ENCODE data around the gene PRKCD. TPM values are rescaled to one million over a fixed set of nuclear protein-coding genes. Genes with fewer than 3 reads are reported as not detected.
A peak's percentile ranks its signal among the peaks of the same experiment; 100 is the strongest.

The PRKCD gene
- total and polyA plus RNA-seq, 2 experiments from 2014 or later, result 12.3 to 23.6 TPM

DNA sequence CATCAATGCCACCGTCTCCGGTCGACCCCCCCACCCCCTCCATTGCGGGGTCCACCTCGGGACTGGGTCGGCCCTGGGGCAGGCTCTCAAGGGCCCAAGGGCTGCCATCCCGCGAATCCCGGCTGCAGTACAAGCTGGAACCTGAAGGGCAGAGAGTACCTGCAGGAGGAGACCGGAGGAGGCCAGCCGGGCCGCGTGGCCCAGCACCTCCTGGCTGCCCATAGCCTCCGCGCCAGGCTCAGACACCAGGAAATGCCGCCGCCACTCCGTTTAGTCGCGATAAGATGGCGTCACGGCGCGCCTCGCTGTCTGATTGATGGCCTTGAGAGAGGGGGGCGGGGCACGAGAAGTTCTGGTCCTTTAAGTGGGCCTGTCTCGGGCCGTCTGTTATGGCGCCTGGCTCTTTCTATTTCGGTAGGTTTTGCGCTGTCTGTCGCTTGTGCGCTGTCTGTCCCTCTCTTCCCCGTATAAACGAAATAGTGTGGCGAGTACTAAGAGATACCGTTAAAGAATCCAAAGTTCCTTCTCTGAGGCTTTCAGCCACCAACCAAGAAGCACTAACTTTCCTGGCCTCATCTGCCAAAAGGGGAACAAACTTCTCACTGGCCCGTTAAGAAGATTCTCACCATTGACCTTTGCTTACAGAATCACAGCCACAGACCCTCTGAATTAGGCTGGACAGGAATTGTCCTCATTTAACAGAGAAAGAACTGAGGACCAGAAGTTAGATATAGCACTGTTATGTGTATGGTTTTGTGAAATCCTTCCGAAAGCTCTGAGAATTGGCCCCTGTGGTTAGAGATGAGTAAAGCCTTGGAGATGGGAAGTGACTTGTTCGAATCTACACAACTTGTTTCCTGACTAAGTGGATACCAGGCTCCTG lies 30.6 kb upstream of the PRKCD start, which contains the start of gene RFT1:
Gene RFT1 (minus strand): TSS at position 257 of the 883 bp plus-strand sequence. CDS start 35 bp downstream, at position 222.
- H3K27me3 ChIP-seq, result no peaks in the 10 kb centered on the region
- WGBS (ENCODE audit: low lambda C conversion rate, missing lambda C conversion rate), result 5% methylated on average over 40 of the region's 41 CpGs
- H3K9me3 ChIP-seq (ENCODE audit: low read depth), result no peaks in the 10 kb centered on the region
- H2AFZ ChIP-seq, result peak within 1 kb of the TSS; percentile 96
- no peak for TF ChIP-seq EZH2phosphoT487 (IDR thresholded peaks at IDR 0.05; ENCODE audit: low read depth, severe bottlenecking, unreplicated experiment)
- H3K79me2 ChIP-seq, result peaks cover 21% of the 10 kb centered on the region
- DNase-seq (ENCODE audit: low spot score), result peak; percentile 99
- H3K4me1 ChIP-seq (ENCODE audit: insufficient read depth), result peaks cover 11% of the 10 kb centered on the region
- no peaks in the 10 kb centered on the region for H3K9me2 ChIP-seq (replicated peaks; ENCODE audit: insufficient read depth)
- H3K4me3 ChIP-seq, result peak within 1 kb of the TSS; percentile 79
- no peaks in the 10 kb centered on the region for H4K20me1 ChIP-seq (ENCODE audit: insufficient read depth, poor library complexity, severe bottlenecking)
- H3K4me2 ChIP-seq, result peak within 1 kb of the TSS; percentile 92
- H3K36me3 ChIP-seq (replicated peaks; ENCODE audit: insufficient read depth, low read depth), result no peaks in the 10 kb centered on the region
- peak within 1 kb of the TSS; percentile 95 for H3K27ac ChIP-seq

- no peaks in the 10 kb centered on the region for H3K9me3 ChIP-seq (ENCODE audit: low read depth)
- H3K4me1 ChIP-seq (ENCODE audit: insufficient read depth), result peaks cover 11% of the 10 kb centered on the region
- no peaks in the 10 kb centered on the region for H3K27me3 ChIP-seq
- peaks cover 21% of the 10 kb centered on the region for H3K79me2 ChIP-seq
- 92% methylated on average over 4 of the region's 4 CpGs for WGBS (ENCODE audit: low lambda C conversion rate, missing lambda C conversion rate)
- H3K27ac ChIP-seq, result peak overlapping the region; percentile 95
- H3K36me3 ChIP-seq (replicated peaks; ENCODE audit: insufficient read depth, low read depth), result no peaks in the 10 kb centered on the region
- no peak for DNase-seq (ENCODE audit: low spot score)
- H3K9me2 ChIP-seq (replicated peaks; ENCODE audit: insufficient read depth), result no peaks in the 10 kb centered on the region
- no peak overlapping the region for H3K4me3 ChIP-seq
- peak overlapping the region; percentile 78 for H3K4me2 ChIP-seq
- H4K20me1 ChIP-seq (ENCODE audit: insufficient read depth, poor library complexity, severe bottlenecking), result no peaks in the 10 kb centered on the region
- peak overlapping the region; percentile 96 for H2AFZ ChIP-seq
- TF ChIP-seq CTCF (IDR thresholded peaks at IDR 0.05; ENCODE audit: poor library complexity) (no peak), EZH2phosphoT487 (IDR thresholded peaks at IDR 0.05; ENCODE audit: low read depth, severe bottlenecking, unreplicated experiment) (no peak), EZH2 (IDR thresholded peaks at IDR 0.05; ENCODE audit: borderline replicate concordance) (no peak)
Measured at GRCh38 chr3:53131096-53131495, 29.9 kb upstream of the PRKCD start.

DNA sequence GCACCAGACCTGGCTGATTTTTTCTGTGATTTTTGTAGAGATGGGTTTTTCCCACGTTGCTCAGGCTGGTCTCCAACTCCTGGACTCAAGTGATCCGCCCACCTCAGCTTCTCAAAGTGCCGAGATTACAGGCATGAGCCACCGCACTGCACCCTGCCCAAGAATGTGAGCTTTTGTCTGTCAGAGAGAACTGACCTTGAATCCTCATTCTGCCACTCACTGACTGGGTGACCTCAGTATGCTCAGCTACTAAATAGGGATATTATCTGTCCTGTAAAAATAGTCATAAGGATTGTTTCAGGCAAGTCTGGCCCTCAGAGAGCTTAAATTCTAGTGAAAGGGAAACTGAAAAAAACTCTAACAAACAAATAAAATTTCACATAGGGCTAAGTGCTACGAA lies 28.7 kb upstream of the PRKCD start:
- no peak overlapping the region for H2AFZ ChIP-seq
- no peak overlapping the region for H3K4me2 ChIP-seq
- peak; percentile 29 for DNase-seq (ENCODE audit: low spot score)
- WGBS (ENCODE audit: low lambda C conversion rate, missing lambda C conversion rate), result 63% methylated on average over 5 of the region's 5 CpGs
- no peaks in the 10 kb centered on the region for H3K9me2 ChIP-seq (replicated peaks; ENCODE audit: insufficient read depth)
- no peaks in the 10 kb centered on the region for H3K36me3 ChIP-seq (replicated peaks; ENCODE audit: insufficient read depth, low read depth)
- peaks cover 21% of the 10 kb centered on the region for H3K79me2 ChIP-seq
- no peaks in the 10 kb centered on the region for H3K9me3 ChIP-seq (ENCODE audit: low read depth)
- H3K27ac ChIP-seq, result peak overlapping the region; percentile 52
- TF ChIP-seq EZH2phosphoT487 (IDR thresholded peaks at IDR 0.05; ENCODE audit: low read depth, severe bottlenecking, unreplicated experiment) (no peak), EZH2 (IDR thresholded peaks at IDR 0.05; ENCODE audit: borderline replicate concordance) (no peak), CTCF (IDR thresholded peaks at IDR 0.05; ENCODE audit: poor library complexity) (no peak)
- H3K27me3 ChIP-seq, result no peaks in the 10 kb centered on the region
- H3K4me3 ChIP-seq, result no peak overlapping the region
- H3K4me1 ChIP-seq (ENCODE audit: insufficient read depth), result peaks cover 11% of the 10 kb centered on the region
- H4K20me1 ChIP-seq (ENCODE audit: insufficient read depth, poor library complexity, severe bottlenecking), result no peaks in the 10 kb centered on the region

GRCh38 chr3:53134631-53135232 lies 26.3 kb upstream of the PRKCD start:
- Histone ChIP-seq H3K79me2 (peaks cover 4% of the 10 kb centered on the region), H3K4me2 (no peak overlapping the region), H3K4me3 (no peak overlapping the region), H3K4me1 (ENCODE audit: insufficient read depth) (peaks cover 5% of the 10 kb centered on the region), H3K27ac (no peak overlapping the region), H3K9me2 (replicated peaks; ENCODE audit: insufficient read depth) (no peaks in the 10 kb centered on the region), H3K36me3 (replicated peaks; ENCODE audit: insufficient read depth, low read depth) (no peaks in the 10 kb centered on the region), H3K27me3 (no peaks in the 10 kb centered on the region), H3K9me3 (ENCODE audit: low read depth) (no peaks in the 10 kb centered on the region), H2AFZ (no peak overlapping the region), H4K20me1 (ENCODE audit: insufficient read depth, poor library complexity, severe bottlenecking) (no peaks in the 10 kb centered on the region)
- 35% methylated on average over 6 of the region's 6 CpGs for WGBS (ENCODE audit: low lambda C conversion rate, missing lambda C conversion rate)
- TF ChIP-seq EZH2 (IDR thresholded peaks at IDR 0.05; ENCODE audit: borderline replicate concordance) (no peak), EZH2phosphoT487 (IDR thresholded peaks at IDR 0.05; ENCODE audit: low read depth, severe bottlenecking, unreplicated experiment) (no peak), CTCF (IDR thresholded peaks at IDR 0.05; ENCODE audit: poor library complexity) (peak; percentile 61)
- DNase-seq (ENCODE audit: low spot score), result peak; percentile 85
